Measurements from ENCODE around the gene SCAP. TPM values are rescaled to one million over a fixed set of nuclear protein-coding genes. Genes with fewer than 3 reads are reported as not detected.
A peak's percentile ranks its signal among the peaks of the same experiment; 100 is the strongest.

SCAP gene
- total and polyA plus RNA-seq, 2 of the 13 experiments (the other 11 are each of a cell fraction or from before 2014, with no cell fraction given) = 40.4 to 53.3 TPM

- Histone ChIP-seq H3K9me3 (ENCODE audit: low read length) (no peaks in the 10 kb centered on the region), H3K79me2 (ENCODE audit: insufficient read depth, low read length) (peaks cover 43% of the 10 kb centered on the region), H3K36me3 (replicated peaks in 1 of 2; ENCODE audit: control insufficient read depth in 1 of 2, insufficient read depth in 2 of 2, low read length in 2 of 2) (no peaks in the 10 kb centered on the region), H2AFZ (ENCODE audit: low read length) (no peak overlapping the region), H3K4me3 (replicated peaks in 1 of 3; ENCODE audit: insufficient read depth in 1 of 3, low read depth in 2 of 3, low read length in 3 of 3) (peak overlapping the region; percentile 80 to 97 (median 81)), H3K4me1 (ENCODE audit: insufficient read depth, low read length) (peaks cover 35% of the 10 kb centered on the region), H3K4me2 (ENCODE audit: low read depth, low read length) (peak overlapping the region; percentile 74), H3K27me3 (ENCODE audit: control insufficient read depth in 1 of 2, insufficient read depth in 2 of 2, low read length in 2 of 2) (no peaks in the 10 kb centered on the region; a peak in 1 of 5 replicates), H3K27ac (ENCODE audit: extremely low read length, insufficient read depth, low read length) (peak overlapping the region; percentile 78), H3K9ac (ENCODE audit: insufficient read depth, low read depth, low read length) (peak overlapping the region; percentile 76), H4K20me1 (ENCODE audit: insufficient read depth, low read length) (peaks cover 14% of the 10 kb centered on the region)
- no peak for FAIRE-seq
- ChIA-PET POLR2A (interaction anchor here (0.7 to 2.7 kb wide), 7 partner anchors 8 to 95 kb away, joined by 3 to 30 read pairs (median 12); partner anchors contain the start of gene PTPN23), CTCF (ENCODE audit: low intra/inter-chr PET ratio, low total read pairs) (interaction anchor here (1.2 to 2.5 kb wide), 3 partner anchors 31 to 54 kb away, joined by 4 to 36 read pairs (median 12); no protein-coding TSS in a partner anchor)
- 2% methylated on average over 14 of the region's 24 CpGs for WGBS (ENCODE audit: low lambda C conversion rate)
- ATAC-seq = peak; percentile 13
- intact Hi-C loops (cut with micrococcal nuclease; ENCODE audit: unreplicated experiment) (loop anchor here (1.0 to 5.0 kb wide), 4 partner anchors 35 to 95 kb away; partner anchors contain the start of gene ELP6), in situ Hi-C loops (cut with HindIII; ENCODE audit: extremely low pct_ligation_motif_present, low pct_unique_long_range_greater_than_20kb) (loop anchor here (5.0 kb wide), 1 partner anchor 53 kb away; no protein-coding TSS in a partner anchor)
- BruUV-seq (replicated peaks) = TSS peak; percentile 58
- DNase-seq (ENCODE audit: low spot score) = peak; percentile 25
- no peak for TF ChIP-seq ZNF737 (CRISPR knock-in tag; IDR thresholded peaks at IDR 0.05; ENCODE audit: borderline replicate concordance)
- TF ChIP-seq, protein P1, sequence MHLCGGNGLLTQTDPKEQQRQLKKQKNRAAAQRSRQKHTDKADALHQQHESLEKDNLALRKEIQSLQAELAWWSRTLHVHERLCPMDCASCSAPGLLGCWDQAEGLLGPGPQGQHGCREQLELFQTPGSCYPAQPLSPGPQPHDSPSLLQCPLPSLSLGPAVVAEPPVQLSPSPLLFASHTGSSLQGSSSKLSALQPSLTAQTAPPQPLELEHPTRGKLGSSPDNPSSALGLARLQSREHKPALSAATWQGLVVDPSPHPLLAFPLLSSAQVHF (CRISPR knock-in tag; IDR thresholded peaks at IDR 0.05) = 0 out of 2 replicates have a peak, but pooled peaks have one; percentile 32
- TF ChIP-seq SAFB2 (CRISPR knock-in tag; IDR thresholded peaks at IDR 0.05; ENCODE audit: borderline replicate concordance, low read depth) = no peak
- no peak for TF ChIP-seq REXO4 (CRISPR knock-in tag; IDR thresholded peaks at IDR 0.05; ENCODE audit: borderline replicate concordance)
- no peak; the same call in 1 of the 2 replicates for TF ChIP-seq FOXK1 (CRISPR knock-in tag; IDR thresholded peaks at IDR 0.05; ENCODE audit: borderline replicate concordance, low read depth)
- no peak for TF ChIP-seq HNRNPH1 (optimal IDR thresholded peaks at IDR 0.05; ENCODE audit: low read depth, low read length)
- no peak for TF ChIP-seq PHF21A (CRISPR knock-in tag; IDR thresholded peaks at IDR 0.05)
- TF ChIP-seq, protein P2, sequence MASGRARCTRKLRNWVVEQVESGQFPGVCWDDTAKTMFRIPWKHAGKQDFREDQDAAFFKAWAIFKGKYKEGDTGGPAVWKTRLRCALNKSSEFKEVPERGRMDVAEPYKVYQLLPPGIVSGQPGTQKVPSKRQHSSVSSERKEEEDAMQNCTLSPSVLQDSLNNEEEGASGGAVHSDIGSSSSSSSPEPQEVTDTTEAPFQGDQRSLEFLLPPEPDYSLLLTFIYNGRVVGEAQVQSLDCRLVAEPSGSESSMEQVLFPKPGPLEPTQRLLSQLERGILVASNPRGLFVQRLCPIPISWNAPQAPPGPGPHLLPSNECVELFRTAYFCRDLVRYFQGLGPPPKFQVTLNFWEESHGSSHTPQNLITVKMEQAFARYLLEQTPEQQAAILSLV (CRISPR knock-in tag; IDR thresholded peaks at IDR 0.05; ENCODE audit: borderline replicate concordance) = no peak
- TF ChIP-seq ZNF589 (CRISPR knock-in tag; conservative IDR thresholded peaks at IDR 0.05) = peak; percentile 67; the same call in 1 of the 2 replicates
- 0 out of 2 replicates have a peak, but pooled peaks have one; percentile 9 for TF ChIP-seq ZFP36L1 (CRISPR knock-in tag; IDR thresholded peaks at IDR 0.05)
- 0 out of 3 replicates have a peak, but pooled peaks have one; percentile 16 for TF ChIP-seq MXI1 (IDR thresholded peaks at IDR 0.05; ENCODE audit: borderline replicate concordance, low read depth, low read length)
- TF ChIP-seq, protein P3, sequence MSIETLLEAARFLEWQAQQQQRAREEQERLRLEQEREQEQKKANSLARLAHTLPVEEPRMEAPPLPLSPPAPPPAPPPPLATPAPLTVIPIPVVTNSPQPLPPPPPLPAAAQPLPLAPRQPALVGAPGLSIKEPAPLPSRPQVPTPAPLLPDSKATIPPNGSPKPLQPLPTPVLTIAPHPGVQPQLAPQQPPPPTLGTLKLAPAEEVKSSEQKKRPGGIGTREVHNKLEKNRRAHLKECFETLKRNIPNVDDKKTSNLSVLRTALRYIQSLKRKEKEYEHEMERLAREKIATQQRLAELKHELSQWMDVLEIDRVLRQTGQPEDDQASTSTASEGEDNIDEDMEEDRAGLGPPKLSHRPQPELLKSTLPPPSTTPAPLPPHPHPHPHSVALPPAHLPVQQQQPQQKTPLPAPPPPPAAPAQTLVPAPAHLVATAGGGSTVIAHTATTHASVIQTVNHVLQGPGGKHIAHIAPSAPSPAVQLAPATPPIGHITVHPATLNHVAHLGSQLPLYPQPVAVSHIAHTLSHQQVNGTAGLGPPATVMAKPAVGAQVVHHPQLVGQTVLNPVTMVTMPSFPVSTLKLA (IDR thresholded peaks at IDR 0.05) = no peak
- TF ChIP-seq ZBTB4 (CRISPR knock-in tag; IDR thresholded peaks at IDR 0.05; ENCODE audit: borderline replicate concordance) = no peak
- TF ChIP-seq ARHGAP35 (CRISPR knock-in tag; IDR thresholded peaks at IDR 0.05; ENCODE audit: borderline replicate concordance) = no peak
- no peak for TF ChIP-seq TMF1 (CRISPR knock-in tag; IDR thresholded peaks at IDR 0.05; ENCODE audit: low read depth)
Measured at GRCh38 chr3:47475029-47475569, 642 bp downstream of the SCAP start.

Measured in HepG2 (cell line).